GM12891 (cell line): Measurements from ENCODE around the gene CA14. TPM values are rescaled to one million over a fixed set of nuclear protein-coding genes. Genes with fewer than 3 reads are reported as not detected.
A peak's percentile ranks its signal among the peaks of the same experiment; 100 is the strongest.
"Not testable (repeated sequence)": the region's sequence is repeated elsewhere in the genome, so short reads cannot be mapped to it uniquely, and the experiment has no call there.

ENCODE experiments used
- DNase-seq: peaks from one replicate; pipeline ENCODE4 v3.0.0; 2011; ENCODE audit warnings: low spot score; ENCODE audit not compliant: insufficient read length
- FAIRE-seq: peaks from 2 replicates; lab custom pipeline; 2011; peaks lifted over from hg19 to GRCh38; lab: Jason Lieb, UNC
- PAX5 ChIP-seq: IDR thresholded peaks from 2 replicates; pipeline ENCODE4 v1.6.1; 2011; ENCODE audit warnings: low read length, moderate library complexity, mild to moderate bottlenecking; ENCODE audit not compliant: insufficient read depth, severe bottlenecking
- POLR2A ChIP-seq: IDR thresholded peaks from 2 replicates; pipeline ENCODE4 v1.6.1; 2011; ENCODE audit warnings: low read depth, low read length, control low read depth
- POLR2AphosphoS5 ChIP-seq: IDR thresholded peaks from 2 replicates; pipeline ENCODE4 v1.6.1; 2011; ENCODE audit warnings: low read depth, low read length, control low read depth
- POU2F2 ChIP-seq: IDR thresholded peaks from 2 replicates; pipeline ENCODE4 v1.6.1; 2011; ENCODE audit warnings: low read depth, mild to moderate bottlenecking, control low read depth, low read length, moderate library complexity
- SPI1 ChIP-seq: IDR thresholded peaks from 2 replicates; pipeline ENCODE4 v1.6.1; 2011; ENCODE audit warnings: low read depth, low read length, control low read depth
- TAF1 ChIP-seq: IDR thresholded peaks from 2 replicates; pipeline ENCODE4 v1.6.1; 2011; ENCODE audit warnings: low read depth, low read length, control low read depth
- polyA plus RNA-seq: library from polyadenylated mRNA; unstranded; fragments of >200 nt; gene quantifications from one replicate; pipeline ENCODE4 v1.2.1, GENCODE V29; 2012; ENCODE audit warnings: low read depth, missing spikeins, inconsistent platforms; ENCODE audit not compliant: missing spikeins

Gene CA14
- polyA plus RNA-seq: 0.27 TPM

- no peak for DNase-seq
- no peak for FAIRE-seq
- TF ChIP-seq TAF1 (no peak), POU2F2 (no peak)
These were observed at the start of gene CA14 for GRCh38 chr1:150257624-150258585. CA14 (plus strand) TSS chr1:150257774; CDS start chr1:150258129, 355 bp downstream.

GRCh38 chr1:150208460-150208859 is 49.1 kb upstream of the CA14 start:
- FAIRE-seq, DNase-seq: not testable (repeated sequence)

- DNase-seq (no peak), FAIRE-seq (no peak)
- TF ChIP-seq TAF1: no peak
- no peak for TF ChIP-seq PAX5
- no peak for TF ChIP-seq POLR2A
- TF ChIP-seq POU2F2: no peak
- TF ChIP-seq POLR2AphosphoS5: no peak
- TF ChIP-seq SPI1: no peak
These were observed 47.5 kb upstream of the CA14 start for GRCh38 chr1:150210091-150210490.

- DNase-seq (no peak), FAIRE-seq (no peak)
- no peak for TF ChIP-seq POU2F2
- no peak for TF ChIP-seq POLR2AphosphoS5
- no peak for TF ChIP-seq TAF1
- TF ChIP-seq PAX5: no peak
- TF ChIP-seq POLR2A: no peak
- TF ChIP-seq SPI1: no peak
These were observed 46.9 kb upstream of the CA14 start for GRCh38 chr1:150210706-150211105.

- no peak for FAIRE-seq
- no peak for DNase-seq
- no peak for TF ChIP-seq TAF1
- no peak for TF ChIP-seq SPI1
- no peak for TF ChIP-seq PAX5
- no peak for TF ChIP-seq POU2F2
- no peak for TF ChIP-seq POLR2AphosphoS5
- TF ChIP-seq POLR2A: no peak
These were observed 45.5 kb upstream of the CA14 start for GRCh38 chr1:150212070-150212469.

GRCh38 chr1:150213170-150214098 is 44.1 kb upstream of the CA14 start:
- FAIRE-seq (peak; percentile 92), DNase-seq (peak; percentile 75)
- TF ChIP-seq POU2F2 (no peak), PAX5 (no peak), POLR2AphosphoS5 (peak; percentile 69), POLR2A (peak; percentile 58; the same call in 1 of the 2 replicates), TAF1 (peak; percentile 37; the same call in 1 of the 2 replicates), SPI1 (peak; percentile 88)

- FAIRE-seq, DNase-seq: not testable (repeated sequence)
These were observed 43.3 kb upstream of the CA14 start for GRCh38 chr1:150214099-150214756.

- FAIRE-seq, DNase-seq: not testable (repeated sequence)
These were observed 41.7 kb upstream of the CA14 start for GRCh38 chr1:150215855-150216254.

- no peak for TF ChIP-seq POU2F2
- no peak for TF ChIP-seq POLR2AphosphoS5
- no peak for TF ChIP-seq POLR2A
- no peak for TF ChIP-seq PAX5
- TF ChIP-seq TAF1: no peak
- TF ChIP-seq SPI1: no peak
- FAIRE-seq: peak; percentile 33
- no peak for DNase-seq
These were observed 36.0 kb upstream of the CA14 start for GRCh38 chr1:150221552-150221951.

- TF ChIP-seq POLR2AphosphoS5 (no peak), POLR2A (no peak), PAX5 (no peak), TAF1 (no peak), POU2F2 (no peak), SPI1 (no peak)
- no peak for FAIRE-seq
- DNase-seq: no peak
These were observed 32.6 kb upstream of the CA14 start for GRCh38 chr1:150224983-150225382.

- DNase-seq (no peak), FAIRE-seq (no peak)
- TF ChIP-seq SPI1 (no peak), POLR2AphosphoS5 (no peak), PAX5 (no peak), TAF1 (no peak), POU2F2 (no peak)
These were observed 32.0 kb upstream of the CA14 start for GRCh38 chr1:150225546-150225945.
